Activated T-helper 1 cell treated with Interleukin-2 at 50 U/mL for 16 hours (primary cell): ENCODE data around the gene INSYN2B.

ENCODE experiments used
- DNase-seq: peaks from one replicate; pipeline ENCODE4 v3.0.0-alpha.2; 2020; ENCODE audit warnings: low read depth

The INSYN2B gene

DNA sequence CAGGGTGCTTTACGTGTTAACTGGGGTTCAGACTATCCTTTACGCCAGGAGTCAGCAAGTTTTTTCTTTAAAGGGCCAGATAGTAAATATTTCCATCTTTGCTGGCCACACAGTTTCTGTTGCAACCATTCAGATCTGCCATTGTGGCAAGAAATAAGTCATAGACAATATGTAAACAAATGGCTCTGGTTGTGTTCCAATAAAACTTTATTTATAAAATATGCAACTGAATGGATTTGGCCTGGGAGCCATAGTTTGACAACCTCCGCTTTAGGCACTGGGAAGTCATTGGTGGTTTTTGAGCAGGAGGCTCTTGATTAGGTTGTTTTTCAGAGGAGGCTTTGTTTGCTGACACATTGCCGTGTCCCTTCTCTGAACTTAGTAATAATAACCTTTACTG is 90.7 kb downstream of the INSYN2B start:
- DNase-seq, result no peak

DNA sequence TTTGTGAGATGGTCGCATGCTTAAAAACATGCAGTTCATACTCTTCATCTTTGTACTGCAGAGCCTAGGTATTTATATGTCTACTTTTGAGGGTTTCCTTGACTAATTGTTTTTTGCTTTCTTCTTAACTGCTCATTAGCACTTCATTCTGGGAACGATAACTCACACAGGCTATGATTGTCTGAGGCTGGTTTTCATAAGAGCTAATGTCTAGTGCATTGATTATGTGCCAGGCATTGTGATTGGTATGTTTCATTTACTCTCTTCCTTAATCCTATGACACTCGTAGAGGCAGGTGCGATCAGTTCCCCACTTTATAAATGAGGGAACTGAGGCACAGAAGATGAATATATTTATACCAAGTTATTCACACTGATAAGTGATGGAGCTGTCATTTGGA is 93.6 kb downstream of the INSYN2B start:
- DNase-seq, result no peak

GRCh38 chr5:169886033-169886432 is 94.3 kb downstream of the INSYN2B start:
- DNase-seq, result no peak

GRCh38 chr5:169881702-169882303 is 98.5 kb downstream of the INSYN2B start:
- no peak for DNase-seq

DNA sequence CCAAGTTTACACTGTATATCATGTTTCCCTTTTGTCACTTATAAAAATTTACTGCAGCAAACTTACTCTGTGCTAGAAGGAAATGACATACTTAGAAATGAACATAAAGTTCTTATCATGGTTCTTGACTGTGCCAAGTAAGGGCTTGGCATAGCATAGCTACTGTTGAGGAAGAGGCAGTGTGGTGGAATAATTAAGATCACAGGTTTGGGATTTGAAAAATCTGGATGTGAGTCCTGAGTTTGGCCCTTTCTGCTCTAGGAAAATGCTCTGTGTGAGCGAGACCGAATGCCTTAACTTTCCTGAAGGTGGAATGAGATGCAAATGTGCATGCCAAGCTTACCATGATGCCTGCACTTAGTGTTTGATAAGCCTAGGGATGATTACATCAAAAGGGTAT is 99.5 kb downstream of the INSYN2B start:
- DNase-seq, result no peak

DNA sequence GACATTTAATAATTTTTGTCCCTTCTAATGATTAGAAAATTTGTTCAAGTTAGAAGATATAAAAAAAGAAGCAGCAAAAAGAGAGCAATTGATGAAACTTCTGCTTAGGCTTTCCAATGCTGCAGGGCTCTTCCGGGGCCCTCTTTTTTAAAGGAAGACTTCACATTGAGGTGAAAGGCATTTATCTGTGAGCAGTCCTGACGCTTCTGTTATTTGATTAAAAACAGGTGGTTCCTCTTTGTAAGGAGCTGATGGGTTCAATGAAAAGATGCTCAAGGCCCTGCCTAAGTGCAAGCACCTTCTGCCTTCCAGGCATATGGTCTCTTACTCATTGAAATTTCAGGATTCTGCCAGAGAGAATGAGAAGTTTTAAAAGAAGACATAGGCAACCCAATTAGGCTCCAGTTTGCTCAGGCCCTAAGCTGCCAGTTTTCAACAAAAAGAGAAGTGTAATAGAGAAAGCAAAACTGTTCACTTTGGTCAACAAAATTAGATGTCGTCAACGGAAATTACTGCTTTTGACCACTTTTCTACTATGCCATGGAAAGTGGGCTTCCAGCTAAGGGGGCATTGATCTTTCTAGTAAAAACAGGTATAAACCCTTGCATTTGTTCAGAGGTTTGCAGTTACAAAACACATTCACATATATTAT is 100.2 kb downstream of the INSYN2B start:
- DNase-seq, result no peak

- DNase-seq, result no peak
Observed at GRCh38 chr5:169876386-169876785, 103.9 kb downstream of the INSYN2B start.

GRCh38 chr5:169875731-169876130 is 104.6 kb downstream of the INSYN2B start:
- no peak for DNase-seq

DNA sequence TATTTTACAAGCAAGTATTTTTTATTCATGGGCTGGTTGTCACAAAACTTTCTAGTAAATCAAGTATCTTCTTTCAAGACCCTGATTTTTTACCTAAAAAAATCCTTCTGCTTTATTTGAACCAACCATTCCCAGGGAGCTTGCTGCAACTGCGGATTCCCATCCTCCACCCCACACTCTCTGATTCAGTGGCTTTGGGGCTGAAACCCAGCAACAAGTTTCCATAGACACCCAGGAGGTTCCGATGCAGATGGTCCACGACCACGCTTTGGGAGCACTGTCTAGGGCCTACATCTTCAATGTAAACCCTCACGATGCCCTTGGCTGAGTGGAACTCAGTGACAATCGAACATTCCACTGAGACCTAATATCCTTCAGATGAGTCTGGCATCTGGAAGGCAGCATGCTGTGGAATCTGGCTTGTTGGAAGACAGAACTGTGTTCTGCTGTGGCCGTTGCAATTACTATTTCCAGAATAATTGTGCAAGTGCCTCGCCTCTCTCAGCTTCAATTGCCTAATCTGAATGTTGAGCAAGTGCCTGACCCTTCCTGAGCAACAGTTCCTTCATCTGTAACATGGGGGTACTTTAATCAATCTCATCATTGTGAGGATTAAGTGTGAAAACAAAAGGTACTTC is 105.1 kb downstream of the INSYN2B start:
- DNase-seq, result no peak

- DNase-seq, result no peak
Observed at GRCh38 chr5:169874621-169875020, 105.7 kb downstream of the INSYN2B start.

DNA sequence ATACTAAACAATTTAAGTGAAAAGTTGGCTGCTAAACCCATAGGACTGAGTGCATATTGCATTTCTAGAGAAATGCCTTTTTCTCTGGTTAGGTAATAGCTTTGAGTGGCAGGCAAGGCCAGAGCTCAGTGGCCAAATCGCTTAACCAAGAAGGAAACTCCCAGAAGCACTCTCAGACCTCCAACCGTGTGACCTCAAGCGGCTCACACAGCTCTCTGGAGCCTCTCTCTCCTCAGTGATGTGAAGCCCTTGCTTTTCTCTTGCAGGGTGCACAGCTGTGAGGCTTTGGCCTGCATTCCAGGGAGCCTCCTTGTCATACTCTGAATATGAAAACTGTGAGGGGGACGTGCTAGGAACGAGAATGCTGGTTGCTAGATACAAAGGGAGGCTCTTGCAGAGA is 106.7 kb downstream of the INSYN2B start:
- DNase-seq, result no peak

- DNase-seq, result no peak
Observed at GRCh38 chr5:169871826-169872490, 108.3 kb downstream of the INSYN2B start.

DNA sequence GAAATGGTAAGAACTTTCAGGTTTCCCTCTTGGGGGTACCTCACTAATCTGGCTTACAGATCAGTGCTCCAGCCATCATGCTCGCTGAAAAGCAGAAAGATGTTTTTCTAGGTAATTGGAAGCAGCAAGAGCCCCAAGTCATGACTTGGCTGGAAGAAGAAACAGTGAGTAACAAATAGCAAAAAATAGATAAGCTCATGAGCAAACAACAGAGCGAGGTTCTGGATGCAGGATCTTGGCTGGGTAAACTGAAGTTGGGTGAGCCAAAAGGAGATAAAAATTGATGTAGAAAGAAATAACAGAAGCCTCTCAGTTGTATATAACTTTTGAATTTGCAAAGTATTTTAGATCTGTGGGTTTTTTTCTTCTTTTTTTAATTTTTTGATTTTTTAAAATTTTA is 110.1 kb downstream of the INSYN2B start:
- no peak for DNase-seq

DNA sequence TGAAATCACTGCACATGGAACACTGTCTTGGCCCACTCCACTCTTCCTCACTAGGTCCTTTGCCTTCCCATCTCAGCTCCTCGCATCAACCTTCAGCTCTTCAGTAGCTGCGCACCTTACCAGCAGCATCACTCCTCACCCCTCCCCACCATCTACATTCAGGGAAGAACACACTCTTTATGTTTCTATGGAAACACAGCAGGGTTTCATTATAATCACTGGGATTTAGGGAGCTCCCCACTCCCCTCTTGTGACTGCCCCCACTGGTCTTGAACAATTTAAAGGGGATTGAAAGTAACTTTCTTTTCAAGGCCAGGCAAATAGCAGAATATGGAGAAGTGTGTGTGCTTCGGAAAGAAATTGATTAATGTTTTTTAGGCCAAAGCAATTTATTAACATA is 111.2 kb downstream of the INSYN2B start:
- no peak for DNase-seq

- no peak for DNase-seq
Observed at GRCh38 chr5:169867347-169867746, 112.9 kb downstream of the INSYN2B start.

DNA sequence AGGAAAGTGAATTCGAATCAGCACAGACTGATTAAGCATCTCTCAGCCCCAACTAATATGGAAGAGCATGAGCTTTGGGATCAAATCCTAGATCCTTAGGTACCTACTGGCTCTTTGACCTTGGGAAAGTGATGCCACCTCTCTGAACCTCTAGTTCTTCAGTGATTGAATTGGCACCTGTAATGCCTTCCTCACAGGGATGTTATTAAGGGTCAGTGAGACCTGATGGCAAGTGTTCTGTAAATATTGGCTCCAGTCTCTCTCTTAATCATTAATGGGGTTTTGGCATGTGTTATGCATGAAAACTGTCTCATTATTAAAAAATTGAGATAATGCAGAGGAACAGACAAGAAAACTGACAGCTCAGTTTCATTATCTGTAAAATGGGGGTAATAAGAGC is 115.8 kb downstream of the INSYN2B start:
- DNase-seq, result no peak

DNA sequence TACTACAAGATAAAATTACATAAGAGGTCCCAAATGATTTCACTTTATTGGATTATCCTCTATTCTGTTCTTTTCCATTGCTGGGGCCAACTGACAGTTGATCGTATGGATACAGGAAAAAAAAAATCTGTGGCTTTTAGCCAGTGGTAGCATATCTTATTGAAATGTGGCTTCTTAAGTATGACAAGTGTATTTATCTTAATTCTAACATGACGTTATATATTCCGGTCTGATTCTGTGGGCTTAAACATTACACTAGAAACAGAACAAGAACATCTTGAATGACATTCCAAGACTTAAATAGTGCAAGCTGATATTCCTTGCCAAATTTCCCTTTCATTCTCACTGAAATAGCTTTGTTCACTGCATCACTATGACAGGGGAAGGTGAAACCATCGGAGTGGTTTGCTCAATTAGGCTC is 117.9 kb downstream of the INSYN2B start:
- no peak for DNase-seq

DNA sequence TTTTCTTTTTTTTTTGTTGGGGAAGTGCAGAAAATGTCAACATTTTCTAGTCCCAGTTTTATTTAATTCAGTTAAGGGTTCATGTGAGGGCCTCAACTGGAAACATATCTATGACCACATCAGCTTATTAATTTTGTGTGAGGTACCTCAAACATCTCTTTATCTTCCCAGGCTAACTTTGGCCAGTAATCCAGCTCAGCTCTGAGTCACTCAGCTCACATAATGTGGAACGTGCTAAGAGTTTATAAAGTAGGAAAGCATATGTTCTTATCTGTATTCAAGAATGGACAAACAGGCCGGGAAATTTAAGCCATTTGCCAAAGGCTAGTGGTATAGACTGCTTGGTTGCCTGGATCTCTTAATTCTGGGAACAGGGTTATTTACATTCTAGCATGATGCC is 118.4 kb downstream of the INSYN2B start:
- DNase-seq, result no peak

- no peak for DNase-seq
Observed at GRCh38 chr5:169861433-169861832, 118.9 kb downstream of the INSYN2B start.

DNA sequence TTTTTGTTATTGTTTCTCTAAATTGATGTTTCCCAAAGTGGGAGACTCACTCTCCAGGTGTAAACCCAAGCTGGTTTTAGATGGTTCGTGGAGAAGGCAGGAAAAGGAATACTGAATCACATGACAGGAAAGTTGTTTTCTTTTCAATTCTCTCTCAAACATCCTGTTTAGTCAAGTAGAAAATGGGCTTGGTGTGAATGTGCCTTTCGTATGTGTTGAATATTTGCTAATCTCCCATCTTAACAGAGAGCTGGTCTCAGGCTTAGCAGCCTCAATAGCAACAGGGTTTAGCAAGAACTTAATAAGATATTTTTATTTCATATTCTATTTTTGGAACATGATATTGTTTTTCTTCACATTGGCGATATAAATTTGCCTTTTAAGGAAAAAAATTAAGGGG is 119.7 kb downstream of the INSYN2B start:
- no peak for DNase-seq

- DNase-seq, result no peak
Observed at GRCh38 chr5:169856571-169856970, 123.7 kb downstream of the INSYN2B start.

GRCh38 chr5:169851321-169851850 is 128.9 kb downstream of the INSYN2B start:
- DNase-seq, result no peak

- DNase-seq, result no peak
Observed at GRCh38 chr5:169850409-169850808, 129.9 kb downstream of the INSYN2B start.
